ENCODE measurements around the gene CYS1. TPM values are rescaled to one million over a fixed set of nuclear protein-coding genes. Genes with fewer than 3 reads are reported as not detected.
"Not testable (repeated sequence)": the region's sequence is repeated elsewhere in the genome, so short reads cannot be mapped to it uniquely, and the experiment has no call there.

CYS1 gene
- total RNA-seq, 1 donor from 2014 or later, result 3.7 TPM

- Histone ChIP-seq H3K27ac (ENCODE audit: low read depth, low read length) (no peak overlapping the region), H3K4me2 (ENCODE audit: low read length) (no peak overlapping the region), H3K4me3 (ENCODE audit: insufficient read depth, low read depth, low read length) (no peak overlapping the region), H3K79me2 (ENCODE audit: insufficient read depth, low read length) (no peaks in the 10 kb centered on the region), H3K9ac (ENCODE audit: low read length) (no peak overlapping the region), H2AFZ (ENCODE audit: low read depth, low read length) (no peak overlapping the region), H3K27me3 (ENCODE audit: insufficient read depth, low read length) (no peaks in the 10 kb centered on the region), H4K20me1 (ENCODE audit: insufficient read depth, low read length) (no peaks in the 10 kb centered on the region), H3K9me3 (ENCODE audit: insufficient read depth, low read depth, low read length) (no peaks in the 10 kb centered on the region), H3K4me1 (ENCODE audit: insufficient read depth, low read length) (peaks cover 12% of the 10 kb centered on the region), H3K36me3 (ENCODE audit: insufficient read depth, low read length) (no peaks in the 10 kb centered on the region)
- Mint-ChIP-seq H3K4me3 (ENCODE audit: unreplicated experiment) (no peak overlapping the region), H3K36me3 (ENCODE audit: low read depth, unreplicated experiment) (no peaks in the 10 kb centered on the region), H3K4me1 (ENCODE audit: low read depth, unreplicated experiment) (peaks cover 3% of the 10 kb centered on the region), H3K27me3 (ENCODE audit: low read depth, unreplicated experiment) (peaks cover 16% of the 10 kb centered on the region), H3K9me3 (ENCODE audit: unreplicated experiment) (no peaks in the 10 kb centered on the region), H3K27ac (ENCODE audit: unreplicated experiment) (no peak overlapping the region)
- DNase-seq (ENCODE audit: low read depth), result no peak
- no peak for TF ChIP-seq EZH2 (IDR thresholded peaks at IDR 0.05; ENCODE audit: insufficient read depth, low read length)
- no peak for TF ChIP-seq CTCF (IDR thresholded peaks at IDR 0.05; ENCODE audit: insufficient read depth, low read depth, low read length)
- FAIRE-seq, result no peak
Observed at GRCh38 chr2:10032746-10033105, 47.5 kb downstream of the CYS1 start.

- no peaks in the 10 kb centered on the region for H4K20me1 ChIP-seq (ENCODE audit: insufficient read depth, low read length)
Observed at GRCh38 chr2:10031886-10032745, 48.1 kb downstream of the CYS1 start.

GRCh38 chr2:10030798-10031197, 49.4 kb downstream of the CYS1 start:
- H3K27me3 ChIP-seq (ENCODE audit: insufficient read depth, low read length); H3K4me3 ChIP-seq (ENCODE audit: insufficient read depth, low read depth, low read length); H3K9me3 Mint-ChIP-seq (ENCODE audit: unreplicated experiment); H2AFZ ChIP-seq (ENCODE audit: low read depth, low read length); H3K9ac ChIP-seq (ENCODE audit: low read length); DNase-seq (ENCODE audit: low read depth); H4K20me1 ChIP-seq (ENCODE audit: insufficient read depth, low read length); H3K4me2 ChIP-seq (ENCODE audit: low read length); H3K79me2 ChIP-seq (ENCODE audit: insufficient read depth, low read length); H3K27ac Mint-ChIP-seq (ENCODE audit: unreplicated experiment); H3K36me3 ChIP-seq (ENCODE audit: insufficient read depth, low read length); H3K4me1 ChIP-seq (ENCODE audit: insufficient read depth, low read length); H3K9me3 ChIP-seq (ENCODE audit: insufficient read depth, low read depth, low read length); H3K27ac ChIP-seq (ENCODE audit: low read depth, low read length); H3K4me1 Mint-ChIP-seq (ENCODE audit: low read depth, unreplicated experiment); H3K36me3 Mint-ChIP-seq (ENCODE audit: low read depth, unreplicated experiment); FAIRE-seq; H3K4me3 Mint-ChIP-seq (ENCODE audit: unreplicated experiment): not testable (repeated sequence)
- peaks cover 16% of the 10 kb centered on the region for H3K27me3 Mint-ChIP-seq (ENCODE audit: low read depth, unreplicated experiment)

More at GRCh38 chr2:10031886-10032745, 48.1 kb downstream of the CYS1 start:
- Histone ChIP-seq H2AFZ (ENCODE audit: low read depth, low read length) (no peak overlapping the region), H3K36me3 (ENCODE audit: insufficient read depth, low read length) (no peaks in the 10 kb centered on the region), H3K4me2 (ENCODE audit: low read length) (no peak overlapping the region), H3K9me3 (ENCODE audit: insufficient read depth, low read depth, low read length) (no peaks in the 10 kb centered on the region), H3K9ac (ENCODE audit: low read length) (no peak overlapping the region), H3K79me2 (ENCODE audit: insufficient read depth, low read length) (no peaks in the 10 kb centered on the region), H3K4me3 (ENCODE audit: insufficient read depth, low read depth, low read length) (no peak overlapping the region), H3K4me1 (ENCODE audit: insufficient read depth, low read length) (peaks cover 12% of the 10 kb centered on the region), H3K27me3 (ENCODE audit: insufficient read depth, low read length) (no peaks in the 10 kb centered on the region), H3K27ac (ENCODE audit: low read depth, low read length) (no peak overlapping the region)
- no peaks in the 10 kb centered on the region for H3K4me1 Mint-ChIP-seq (ENCODE audit: low read depth, unreplicated experiment)
- TF ChIP-seq EZH2 (IDR thresholded peaks at IDR 0.05; ENCODE audit: insufficient read depth, low read length) (no peak), CTCF (IDR thresholded peaks at IDR 0.05; ENCODE audit: insufficient read depth, low read depth, low read length) (no peak)
- FAIRE-seq (no peak), DNase-seq (ENCODE audit: low read depth) (no peak)
- no peak overlapping the region for H3K27ac Mint-ChIP-seq (ENCODE audit: unreplicated experiment)
- no peak overlapping the region for H3K4me3 Mint-ChIP-seq (ENCODE audit: unreplicated experiment)
- no peaks in the 10 kb centered on the region for H3K9me3 Mint-ChIP-seq (ENCODE audit: unreplicated experiment)
- H3K27me3 Mint-ChIP-seq (ENCODE audit: low read depth, unreplicated experiment), result peaks cover 16% of the 10 kb centered on the region
- H3K36me3 Mint-ChIP-seq (ENCODE audit: low read depth, unreplicated experiment), result no peaks in the 10 kb centered on the region

Measured in astrocyte (in vitro differentiated cells and primary cell).